GM18951 (cell line): ENCODE results near the gene ACTL10.

Source experiments
- POLR2A ChIP-seq: IDR thresholded peaks from 4 replicates; pipeline ENCODE4 v1.6.1; 2011; ENCODE audit warnings: mild to moderate bottlenecking; ENCODE audit not compliant: insufficient read length, insufficient read depth; ENCODE audit errors: extremely low read depth
- in situ Hi-C: fragments of 300-500 bp; cut with MboI; formaldehyde crosslinking; loops from one replicate; pipeline ENCODE4 v1.12.0; 2022; ENCODE audit warnings: low sequenced_read_pairs, mixed read lengths, inconsistent platforms; ENCODE audit not compliant: unreplicated experiment

Gene ACTL10

GRCh38 chr20:33709905-33710541, 43.3 kb downstream of the ACTL10 start:
- in situ Hi-C loops = no loop called here
- TF ChIP-seq POLR2A = no peak

- no peak for TF ChIP-seq POLR2A
- in situ Hi-C loops = no loop called here
Observed at GRCh38 chr20:33710681-33711445, 44.1 kb downstream of the ACTL10 start.

- TF ChIP-seq POLR2A = no peak
Observed at GRCh38 chr20:33711446-33711738, 44.6 kb downstream of the ACTL10 start.

GRCh38 chr20:33713865-33714367, 47.2 kb downstream of the ACTL10 start:
- in situ Hi-C loops = no loop called here
- no peak for TF ChIP-seq POLR2A

More at GRCh38 chr20:33711446-33711738, 44.6 kb downstream of the ACTL10 start:
- in situ Hi-C loops = no loop called here

- no peak for TF ChIP-seq POLR2A
- in situ Hi-C loops = no loop called here
Observed at GRCh38 chr20:33716498-33716897, 49.8 kb downstream of the ACTL10 start.
